IMR-90 (cell line): ENCODE data around the gene HMCN1.

Experiments
- BHLHE40 ChIP-seq: fragments of 150-350 bp; IDR thresholded peaks from 2 replicates; pipeline ENCODE4 v1.6.1; 2016; ENCODE audit warnings: mild to moderate bottlenecking, low read depth, low read length
- CHD1 ChIP-seq: IDR thresholded peaks from 2 replicates; pipeline ENCODE4 v1.6.1; 2012; ENCODE audit warnings: low read depth, low read length, improper control_type of control experiment
- FOS ChIP-seq: fragments of 150-350 bp; IDR thresholded peaks from 2 replicates; pipeline ENCODE4 v1.6.1; 2016; ENCODE audit warnings: low read depth, low read length
- MAZ ChIP-seq: IDR thresholded peaks from 2 replicates; pipeline ENCODE4 v1.6.1; 2012; ENCODE audit warnings: low read depth, mild to moderate bottlenecking, low read length, improper control_type of control experiment, moderate library complexity, borderline replicate concordance
- RCOR1 ChIP-seq: IDR thresholded peaks from 2 replicates; pipeline ENCODE4 v1.6.1; 2012; ENCODE audit warnings: mild to moderate bottlenecking, low read length, improper control_type of control experiment; ENCODE audit not compliant: insufficient replicate concordance
- RFX5 ChIP-seq: IDR thresholded peaks from 2 replicates; pipeline ENCODE4 v1.8.0; 2012; ENCODE audit warnings: low read depth, mild to moderate bottlenecking, low read length, moderate library complexity
- TF ChIP-seq, protein P1 (sequence below): conservative IDR thresholded peaks from 2 replicates; pipeline ENCODE4 v1.5.1; 2012; ENCODE audit warnings: mild to moderate bottlenecking, low read depth, low read length, improper control_type of control experiment
- TF ChIP-seq, protein P2 (sequence below): fragments of 150-350 bp; IDR thresholded peaks from 2 replicates; pipeline ENCODE4 v1.6.1; 2016; ENCODE audit warnings: low read depth, mild to moderate bottlenecking, low read length, moderate library complexity, borderline replicate concordance

DNA sequence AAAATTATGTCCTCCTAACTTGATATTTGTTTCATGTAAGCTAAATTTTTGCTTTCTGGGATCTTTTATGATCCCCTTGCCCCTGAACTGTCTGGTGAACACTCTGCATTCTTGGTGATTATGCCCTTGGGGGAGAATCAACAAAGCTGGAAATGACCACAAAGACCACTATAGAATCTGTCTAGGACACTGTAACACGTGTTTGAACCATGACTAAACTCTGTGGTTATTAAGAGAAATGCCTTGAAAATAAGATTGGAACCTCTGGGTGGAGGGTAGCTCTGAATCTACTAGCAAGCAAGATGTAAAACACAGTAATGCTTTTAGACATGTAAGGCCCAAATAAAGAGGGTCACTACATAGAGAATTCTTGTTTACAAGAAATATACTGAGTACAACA lies 237.5 kb downstream of the HMCN1 start:
- TF ChIP-seq RCOR1 (peak; percentile 21), RFX5 (no peak), MAZ (no peak), BHLHE40 (peak; percentile 84), FOS (peak; percentile 37; the same call in 1 of the 2 replicates), CHD1 (no peak)
- TF ChIP-seq, protein P1, sequence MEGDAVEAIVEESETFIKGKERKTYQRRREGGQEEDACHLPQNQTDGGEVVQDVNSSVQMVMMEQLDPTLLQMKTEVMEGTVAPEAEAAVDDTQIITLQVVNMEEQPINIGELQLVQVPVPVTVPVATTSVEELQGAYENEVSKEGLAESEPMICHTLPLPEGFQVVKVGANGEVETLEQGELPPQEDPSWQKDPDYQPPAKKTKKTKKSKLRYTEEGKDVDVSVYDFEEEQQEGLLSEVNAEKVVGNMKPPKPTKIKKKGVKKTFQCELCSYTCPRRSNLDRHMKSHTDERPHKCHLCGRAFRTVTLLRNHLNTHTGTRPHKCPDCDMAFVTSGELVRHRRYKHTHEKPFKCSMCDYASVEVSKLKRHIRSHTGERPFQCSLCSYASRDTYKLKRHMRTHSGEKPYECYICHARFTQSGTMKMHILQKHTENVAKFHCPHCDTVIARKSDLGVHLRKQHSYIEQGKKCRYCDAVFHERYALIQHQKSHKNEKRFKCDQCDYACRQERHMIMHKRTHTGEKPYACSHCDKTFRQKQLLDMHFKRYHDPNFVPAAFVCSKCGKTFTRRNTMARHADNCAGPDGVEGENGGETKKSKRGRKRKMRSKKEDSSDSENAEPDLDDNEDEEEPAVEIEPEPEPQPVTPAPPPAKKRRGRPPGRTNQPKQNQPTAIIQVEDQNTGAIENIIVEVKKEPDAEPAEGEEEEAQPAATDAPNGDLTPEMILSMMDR: no peak
- TF ChIP-seq, protein P2, sequence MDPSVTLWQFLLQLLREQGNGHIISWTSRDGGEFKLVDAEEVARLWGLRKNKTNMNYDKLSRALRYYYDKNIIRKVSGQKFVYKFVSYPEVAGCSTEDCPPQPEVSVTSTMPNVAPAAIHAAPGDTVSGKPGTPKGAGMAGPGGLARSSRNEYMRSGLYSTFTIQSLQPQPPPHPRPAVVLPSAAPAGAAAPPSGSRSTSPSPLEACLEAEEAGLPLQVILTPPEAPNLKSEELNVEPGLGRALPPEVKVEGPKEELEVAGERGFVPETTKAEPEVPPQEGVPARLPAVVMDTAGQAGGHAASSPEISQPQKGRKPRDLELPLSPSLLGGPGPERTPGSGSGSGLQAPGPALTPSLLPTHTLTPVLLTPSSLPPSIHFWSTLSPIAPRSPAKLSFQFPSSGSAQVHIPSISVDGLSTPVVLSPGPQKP: no peak
